Loucy (cell line): ENCODE results near the gene C1orf159.

Experiments used
- EZH2phosphoT487 ChIP-seq: fragments of 200-600 bp; IDR thresholded peaks from 2 replicates; pipeline ENCODE4 v1.6.1; 2018; ENCODE audit warnings: antibody characterized with exemption, mild to moderate bottlenecking, moderate library complexity, borderline replicate concordance
- TF ChIP-seq, protein P1 (sequence below): fragments of 200-600 bp; sonication (generic); conservative IDR thresholded peaks from 2 replicates; pipeline ENCODE4 v1.5.1; 2014; ENCODE audit warnings: mild to moderate bottlenecking, antibody characterized with exemption, low read length

DNA sequence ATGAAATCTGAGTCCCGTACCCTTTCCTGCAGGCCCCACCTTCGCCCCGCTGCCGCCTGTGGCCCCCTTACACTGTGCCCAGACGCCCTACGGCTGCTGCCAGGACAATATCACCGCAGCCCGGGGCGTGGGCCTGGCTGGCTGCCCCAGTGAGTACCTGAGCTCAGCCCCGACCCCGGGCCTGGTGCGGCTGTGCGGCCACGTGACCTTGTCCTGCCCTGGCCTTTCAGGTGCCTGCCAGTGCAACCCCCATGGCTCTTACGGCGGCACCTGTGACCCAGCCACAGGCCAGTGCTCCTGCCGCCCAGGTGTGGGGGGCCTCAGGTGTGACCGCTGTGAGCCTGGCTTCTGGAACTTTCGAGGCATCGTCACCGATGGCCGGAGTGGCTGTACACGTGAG lies 70.8 kb downstream of the C1orf159 start:
- TF ChIP-seq EZH2phosphoT487 = no peak
- TF ChIP-seq, protein P1, sequence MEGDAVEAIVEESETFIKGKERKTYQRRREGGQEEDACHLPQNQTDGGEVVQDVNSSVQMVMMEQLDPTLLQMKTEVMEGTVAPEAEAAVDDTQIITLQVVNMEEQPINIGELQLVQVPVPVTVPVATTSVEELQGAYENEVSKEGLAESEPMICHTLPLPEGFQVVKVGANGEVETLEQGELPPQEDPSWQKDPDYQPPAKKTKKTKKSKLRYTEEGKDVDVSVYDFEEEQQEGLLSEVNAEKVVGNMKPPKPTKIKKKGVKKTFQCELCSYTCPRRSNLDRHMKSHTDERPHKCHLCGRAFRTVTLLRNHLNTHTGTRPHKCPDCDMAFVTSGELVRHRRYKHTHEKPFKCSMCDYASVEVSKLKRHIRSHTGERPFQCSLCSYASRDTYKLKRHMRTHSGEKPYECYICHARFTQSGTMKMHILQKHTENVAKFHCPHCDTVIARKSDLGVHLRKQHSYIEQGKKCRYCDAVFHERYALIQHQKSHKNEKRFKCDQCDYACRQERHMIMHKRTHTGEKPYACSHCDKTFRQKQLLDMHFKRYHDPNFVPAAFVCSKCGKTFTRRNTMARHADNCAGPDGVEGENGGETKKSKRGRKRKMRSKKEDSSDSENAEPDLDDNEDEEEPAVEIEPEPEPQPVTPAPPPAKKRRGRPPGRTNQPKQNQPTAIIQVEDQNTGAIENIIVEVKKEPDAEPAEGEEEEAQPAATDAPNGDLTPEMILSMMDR = no peak
